WTC11 (cell line): ENCODE results near the gene TAF6.

Experiments used
- ELF4 ChIP-seq: sonication (generic); formaldehyde crosslinking; IDR thresholded peaks from 2 replicates; pipeline ENCODE4 v1.8.1; 2022; ENCODE audit warnings: low read depth, mild to moderate bottlenecking, moderate library complexity, missing genetic modification reagents
- JUN ChIP-seq: sonication (generic); formaldehyde crosslinking; IDR thresholded peaks from 2 replicates; pipeline ENCODE4 v1.8.0; 2023; ENCODE audit warnings: mild to moderate bottlenecking, missing genetic modification reagents
- TF ChIP-seq, protein P1 (sequence below): sonication (generic); formaldehyde crosslinking; conservative IDR thresholded peaks from 2 replicates; pipeline ENCODE4 v1.8.1; 2023; ENCODE audit warnings: mild to moderate bottlenecking, low read depth, missing genetic modification reagents, moderate library complexity

DNA sequence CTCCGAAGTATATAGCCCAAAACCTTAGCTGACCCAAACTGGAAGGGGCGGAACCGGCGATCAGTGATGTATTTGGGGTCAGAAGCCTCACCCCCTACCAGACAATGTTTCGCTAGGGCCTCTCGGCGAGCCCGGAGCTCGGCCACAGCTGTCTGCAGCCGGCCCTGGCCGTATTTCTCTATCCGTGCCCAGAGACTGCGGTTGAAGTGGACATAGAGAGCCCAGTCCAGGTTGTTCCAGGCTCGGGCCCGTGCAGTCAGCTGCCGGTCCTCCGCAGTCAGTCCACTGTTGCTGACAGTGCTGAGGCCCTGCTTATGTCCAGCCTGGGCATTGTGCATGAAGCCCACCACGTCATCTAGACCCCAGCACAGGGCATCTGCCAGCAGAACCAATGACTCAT lies 40.9 kb upstream of the TAF6 start:
- TF ChIP-seq, protein P1, sequence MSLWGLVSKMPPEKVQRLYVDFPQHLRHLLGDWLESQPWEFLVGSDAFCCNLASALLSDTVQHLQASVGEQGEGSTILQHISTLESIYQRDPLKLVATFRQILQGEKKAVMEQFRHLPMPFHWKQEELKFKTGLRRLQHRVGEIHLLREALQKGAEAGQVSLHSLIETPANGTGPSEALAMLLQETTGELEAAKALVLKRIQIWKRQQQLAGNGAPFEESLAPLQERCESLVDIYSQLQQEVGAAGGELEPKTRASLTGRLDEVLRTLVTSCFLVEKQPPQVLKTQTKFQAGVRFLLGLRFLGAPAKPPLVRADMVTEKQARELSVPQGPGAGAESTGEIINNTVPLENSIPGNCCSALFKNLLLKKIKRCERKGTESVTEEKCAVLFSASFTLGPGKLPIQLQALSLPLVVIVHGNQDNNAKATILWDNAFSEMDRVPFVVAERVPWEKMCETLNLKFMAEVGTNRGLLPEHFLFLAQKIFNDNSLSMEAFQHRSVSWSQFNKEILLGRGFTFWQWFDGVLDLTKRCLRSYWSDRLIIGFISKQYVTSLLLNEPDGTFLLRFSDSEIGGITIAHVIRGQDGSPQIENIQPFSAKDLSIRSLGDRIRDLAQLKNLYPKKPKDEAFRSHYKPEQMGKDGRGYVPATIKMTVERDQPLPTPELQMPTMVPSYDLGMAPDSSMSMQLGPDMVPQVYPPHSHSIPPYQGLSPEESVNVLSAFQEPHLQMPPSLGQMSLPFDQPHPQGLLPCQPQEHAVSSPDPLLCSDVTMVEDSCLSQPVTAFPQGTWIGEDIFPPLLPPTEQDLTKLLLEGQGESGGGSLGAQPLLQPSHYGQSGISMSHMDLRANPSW (CRISPR knock-in tag) = no peak
- TF ChIP-seq ELF4 = no peak
- no peak for TF ChIP-seq JUN (CRISPR knock-in tag)
